Measurements from ENCODE around the gene TRMT2A. TPM values are rescaled to one million over a fixed set of nuclear protein-coding genes. Genes with fewer than 3 reads are reported as not detected.

TRMT2A gene
- total RNA-seq, 3 donors from 2014 or later, result 143 to 161 (median 146) TPM

DNA sequence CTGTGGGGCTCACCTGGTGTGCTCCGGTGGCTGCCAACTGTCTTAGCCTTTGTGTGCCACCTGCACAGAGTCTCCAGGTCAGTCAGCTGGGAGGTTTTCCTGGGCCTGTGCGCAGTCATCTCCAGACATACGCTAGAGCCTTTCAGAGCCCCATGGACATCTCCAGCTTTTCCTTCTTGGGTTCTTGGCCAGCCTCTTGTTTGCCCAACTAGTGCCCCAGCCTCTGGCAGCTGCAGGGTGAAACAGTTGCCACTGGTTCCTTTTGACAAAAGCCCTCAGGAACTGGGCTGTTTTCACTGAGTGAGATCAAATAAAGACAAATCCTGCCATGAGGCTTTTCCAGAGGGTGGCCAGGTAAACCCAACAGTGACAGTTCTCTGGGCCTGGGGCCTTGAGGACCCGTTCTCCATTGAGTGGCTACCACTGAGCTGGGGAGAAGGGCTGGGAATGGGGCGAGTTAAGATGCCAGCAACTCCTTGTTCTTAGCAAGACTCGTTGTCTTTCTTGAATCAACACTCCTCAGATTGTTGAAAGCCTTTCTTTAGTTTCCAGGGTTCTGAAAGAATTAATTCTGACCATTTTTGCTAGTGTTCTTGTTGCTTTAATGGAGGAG is 17.8 kb downstream of the TRMT2A start:
- H3K36me3 Mint-ChIP-seq (ENCODE audit: insufficient read depth), result peaks cover 40% of the 10 kb centered on the region
- H3K9me3 Mint-ChIP-seq, result no peaks in the 10 kb centered on the region
- H3K4me1 Mint-ChIP-seq (ENCODE audit: low read depth), result peaks cover 58% of the 10 kb centered on the region
- ATAC-seq (no peak), DNase-seq (no peak)
- H3K27me3 Mint-ChIP-seq (ENCODE audit: low read depth), result no peaks in the 10 kb centered on the region
- no peak overlapping the region for H3K4me3 Mint-ChIP-seq

- no peaks in the 10 kb centered on the region for H3K27me3 Mint-ChIP-seq (ENCODE audit: low read depth)
- H3K4me1 Mint-ChIP-seq (ENCODE audit: low read depth), result peaks cover 59% of the 10 kb centered on the region
- ATAC-seq, result no peak
- no peaks in the 10 kb centered on the region for H3K9me3 Mint-ChIP-seq
- H3K4me3 Mint-ChIP-seq, result no peak overlapping the region
- no peak for DNase-seq
- H3K36me3 Mint-ChIP-seq (ENCODE audit: insufficient read depth), result peaks cover 44% of the 10 kb centered on the region
Observed at GRCh38 chr22:20096574-20097420, 20.2 kb downstream of the TRMT2A start.

DNA sequence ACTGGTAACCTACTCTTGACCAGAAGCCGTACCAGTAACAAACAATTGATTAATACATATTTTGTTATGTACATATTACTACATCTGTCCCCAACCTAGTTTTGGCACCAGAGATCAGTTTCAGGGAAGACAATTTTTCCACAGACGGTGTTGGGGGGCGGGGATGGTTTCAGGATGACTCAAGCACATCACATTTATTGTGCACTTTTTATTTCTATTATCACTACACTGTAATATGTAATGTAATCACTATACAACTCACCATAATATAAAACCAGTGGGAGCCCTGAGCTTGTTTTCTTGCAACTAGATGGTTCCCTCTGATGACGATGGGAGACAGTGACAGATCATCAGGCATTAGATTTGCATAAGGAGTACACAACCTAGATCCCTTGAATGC is 21.5 kb downstream of the TRMT2A start:
- DNase-seq, result no peak
- no peak overlapping the region for H3K4me3 Mint-ChIP-seq
- ATAC-seq, result peak; percentile 19 to 23
- H3K9me3 Mint-ChIP-seq, result no peaks in the 10 kb centered on the region
- H3K36me3 Mint-ChIP-seq (ENCODE audit: insufficient read depth), result peaks cover 51% of the 10 kb centered on the region
- H3K4me1 Mint-ChIP-seq (ENCODE audit: low read depth), result peaks cover 57% of the 10 kb centered on the region
- no peaks in the 10 kb centered on the region for H3K27me3 Mint-ChIP-seq (ENCODE audit: low read depth)

DNA sequence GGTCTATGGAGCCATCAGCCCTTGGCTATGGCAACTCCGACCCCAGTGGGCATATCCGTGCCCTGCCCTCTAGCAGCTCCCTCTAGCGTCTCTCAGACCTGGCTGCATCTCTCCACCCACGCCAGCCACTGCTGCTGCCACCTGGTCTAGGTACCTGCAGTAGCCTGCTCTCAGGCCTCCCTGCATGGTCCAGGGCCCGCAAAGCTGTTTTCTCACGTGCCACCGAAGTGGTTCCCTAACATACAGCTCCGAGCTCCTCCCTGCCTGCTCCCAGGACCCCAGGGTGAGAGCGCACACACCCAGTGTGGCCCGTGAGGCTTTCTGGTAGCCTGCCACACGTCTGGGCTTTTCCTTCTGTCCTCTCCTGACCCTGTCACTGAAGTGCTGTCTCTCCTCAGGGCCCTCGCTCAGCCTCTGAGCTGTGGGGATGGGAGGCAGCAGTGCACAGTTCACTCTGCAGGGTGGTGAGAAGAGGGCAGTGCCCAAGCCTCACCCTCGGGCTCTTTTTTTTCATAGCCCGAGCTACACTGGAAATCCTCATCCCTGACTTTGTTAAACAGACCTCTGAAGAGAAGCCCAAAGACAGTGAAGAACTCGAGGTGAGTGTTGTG is 22.7 kb downstream of the TRMT2A start:
- Mint-ChIP-seq H3K9me3 (no peaks in the 10 kb centered on the region), H3K27me3 (ENCODE audit: low read depth) (no peaks in the 10 kb centered on the region), H3K4me1 (ENCODE audit: low read depth) (peaks cover 48% of the 10 kb centered on the region)

DNA sequence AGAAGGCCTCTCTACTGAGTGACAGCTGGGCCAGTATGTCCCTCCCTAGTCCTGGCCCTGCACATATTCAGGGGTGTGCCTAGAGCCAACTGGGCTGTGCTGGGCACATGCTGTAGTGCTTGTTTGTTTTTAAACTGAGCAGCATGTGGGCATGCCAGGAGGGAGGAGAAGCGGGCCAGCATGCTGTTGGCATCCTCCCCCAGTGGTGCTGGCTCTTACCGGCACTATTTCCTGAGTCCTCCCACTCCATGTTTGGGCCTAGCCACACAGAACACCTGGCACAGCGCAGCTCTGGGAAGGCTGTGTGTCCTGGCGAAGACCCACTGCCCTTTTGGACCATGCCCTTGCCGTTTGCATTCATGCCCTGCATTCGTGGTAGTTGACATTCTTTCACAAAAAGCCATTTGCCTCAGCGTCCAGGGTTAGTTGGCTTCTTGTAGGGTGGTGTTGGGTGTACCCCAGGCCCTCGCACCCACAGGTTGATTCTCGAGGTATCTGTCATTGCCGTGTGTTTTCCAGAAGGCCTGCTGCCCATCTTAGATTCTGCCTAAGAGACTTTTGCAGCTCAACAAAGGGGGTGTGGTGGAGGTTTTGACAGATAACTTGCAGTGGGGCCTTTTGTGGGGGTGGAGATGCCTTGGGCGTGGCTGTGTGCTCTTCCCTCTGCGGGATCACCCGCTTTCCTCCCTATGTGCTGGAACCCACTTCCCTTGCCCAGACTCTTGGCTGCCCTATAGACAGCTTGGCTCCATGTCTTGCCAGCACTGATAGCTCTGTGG is 23.4 kb downstream of the TRMT2A start:
- no peaks in the 10 kb centered on the region for H3K9me3 Mint-ChIP-seq
- peaks cover 41% of the 10 kb centered on the region for H3K4me1 Mint-ChIP-seq (ENCODE audit: low read depth)
- H3K4me3 Mint-ChIP-seq, result no peak overlapping the region
- no peaks in the 10 kb centered on the region for H3K27me3 Mint-ChIP-seq (ENCODE audit: low read depth)
- no peak for DNase-seq
- ATAC-seq, result no peak
- H3K36me3 Mint-ChIP-seq (ENCODE audit: insufficient read depth), result peaks cover 57% of the 10 kb centered on the region

More for the DNA sequence above, 22.7 kb downstream of the TRMT2A start:
- Mint-ChIP-seq H3K4me3 (no peak overlapping the region), H3K36me3 (ENCODE audit: insufficient read depth) (peaks cover 59% of the 10 kb centered on the region)
- DNase-seq (no peak), ATAC-seq (no peak)

DNA sequence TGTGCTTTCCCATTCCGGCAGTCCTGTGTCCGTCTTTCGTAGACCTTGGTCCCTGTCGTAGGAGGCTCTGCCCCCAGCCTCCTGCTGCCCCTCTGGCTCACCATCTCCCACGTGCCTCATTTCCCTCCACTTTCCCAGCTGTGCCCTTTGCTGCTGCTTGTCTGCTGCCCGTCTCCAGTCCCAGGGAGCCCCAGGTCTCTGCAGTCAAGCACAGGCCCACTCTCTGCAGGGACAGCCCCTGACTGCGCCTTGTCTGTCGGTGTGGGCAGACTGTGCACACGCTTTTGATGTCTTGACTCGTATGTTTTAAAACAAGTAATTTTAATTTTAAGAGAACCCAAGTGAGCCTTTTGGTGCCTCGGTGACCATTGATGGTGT is 24.6 kb downstream of the TRMT2A start:
- H3K27me3 Mint-ChIP-seq (ENCODE audit: low read depth), result no peaks in the 10 kb centered on the region
- H3K9me3 Mint-ChIP-seq, result no peaks in the 10 kb centered on the region
- H3K4me1 Mint-ChIP-seq (ENCODE audit: low read depth), result peaks cover 39% of the 10 kb centered on the region
- peaks cover 56% of the 10 kb centered on the region for H3K36me3 Mint-ChIP-seq (ENCODE audit: insufficient read depth)
- H3K4me3 Mint-ChIP-seq, result no peak overlapping the region
- DNase-seq, result no peak
- ATAC-seq, result no peak

- Mint-ChIP-seq H3K27me3 (ENCODE audit: low read depth) (no peaks in the 10 kb centered on the region), H3K9me3 (no peaks in the 10 kb centered on the region), H3K4me3 (no peak overlapping the region), H3K4me1 (ENCODE audit: low read depth) (peaks cover 41% of the 10 kb centered on the region), H3K36me3 (ENCODE audit: insufficient read depth) (peaks cover 57% of the 10 kb centered on the region)
- DNase-seq (no peak), ATAC-seq (no peak)
Observed at GRCh38 chr22:20091690-20092476, 25.1 kb downstream of the TRMT2A start.

DNA sequence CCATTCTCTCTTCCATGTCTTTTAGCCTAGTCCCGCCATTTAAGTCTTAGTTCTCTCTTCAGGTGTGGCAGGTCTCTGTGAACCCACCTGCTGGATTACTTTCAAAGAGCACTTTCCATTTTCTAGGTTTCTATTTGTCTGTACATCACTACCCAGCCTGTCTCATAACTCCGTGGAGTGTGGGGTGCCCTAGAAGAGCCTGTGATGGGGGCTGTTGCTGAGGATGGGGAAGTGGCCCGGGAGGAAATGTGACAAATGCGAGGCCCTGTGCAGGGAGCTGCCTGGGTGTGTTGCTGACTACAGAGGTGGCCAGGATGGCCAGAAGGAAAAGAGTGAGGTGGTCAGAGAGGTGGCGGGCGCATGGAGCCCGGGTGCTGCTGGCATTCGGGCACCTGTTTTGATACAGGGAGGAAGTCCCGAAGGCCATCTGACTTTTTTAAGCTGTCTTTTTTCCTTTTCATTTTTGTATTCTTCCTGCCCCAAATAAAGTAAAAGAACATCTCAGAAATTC is 26.2 kb downstream of the TRMT2A start:
- peaks cover 56% of the 10 kb centered on the region for H3K36me3 Mint-ChIP-seq (ENCODE audit: insufficient read depth)
- ATAC-seq (no peak), DNase-seq (no peak)
- no peaks in the 10 kb centered on the region for H3K27me3 Mint-ChIP-seq (ENCODE audit: low read depth)
- peaks cover 36% of the 10 kb centered on the region for H3K4me1 Mint-ChIP-seq (ENCODE audit: low read depth)
- no peak overlapping the region for H3K4me3 Mint-ChIP-seq
- H3K9me3 Mint-ChIP-seq, result no peaks in the 10 kb centered on the region

GRCh38 chr22:20089977-20090729 is 26.9 kb downstream of the TRMT2A start:
- no peaks in the 10 kb centered on the region for H3K27me3 Mint-ChIP-seq (ENCODE audit: low read depth)
- peaks cover 33% of the 10 kb centered on the region for H3K4me1 Mint-ChIP-seq (ENCODE audit: low read depth)
- DNase-seq, result no peak
- no peaks in the 10 kb centered on the region for H3K9me3 Mint-ChIP-seq
- no peak overlapping the region for H3K4me3 Mint-ChIP-seq
- H3K36me3 Mint-ChIP-seq (ENCODE audit: insufficient read depth), result peaks cover 53% of the 10 kb centered on the region
- ATAC-seq, result no peak

GRCh38 chr22:20089226-20089976 is 27.6 kb downstream of the TRMT2A start:
- Mint-ChIP-seq H3K4me1 (ENCODE audit: low read depth) (peaks cover 39% of the 10 kb centered on the region), H3K9me3 (no peaks in the 10 kb centered on the region), H3K36me3 (ENCODE audit: insufficient read depth) (peaks cover 49% of the 10 kb centered on the region), H3K4me3 (no peak overlapping the region), H3K27me3 (ENCODE audit: low read depth) (no peaks in the 10 kb centered on the region)
- DNase-seq, result no peak
- ATAC-seq, result no peak

DNA sequence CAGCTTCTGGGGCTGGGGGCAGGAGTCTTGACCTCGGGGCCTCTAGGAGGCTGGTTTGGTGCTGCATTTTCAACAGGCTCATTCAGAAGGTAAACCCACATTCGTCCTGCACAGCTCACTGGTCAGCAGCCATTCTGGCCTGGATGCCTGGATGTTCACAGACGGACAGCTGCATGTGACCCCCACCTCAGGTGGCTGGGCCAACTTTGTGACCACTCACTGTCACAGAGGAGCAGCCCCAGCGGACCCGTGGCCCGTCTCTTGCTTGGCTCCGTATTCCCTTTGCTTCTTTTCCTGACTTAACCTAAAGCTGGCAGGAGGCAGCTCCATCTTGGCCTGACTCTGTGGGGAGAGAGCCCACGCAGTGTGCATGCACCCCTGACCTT is 28.8 kb downstream of the TRMT2A start:
- Mint-ChIP-seq H3K4me1 (ENCODE audit: low read depth) (peaks cover 51% of the 10 kb centered on the region), H3K36me3 (ENCODE audit: insufficient read depth) (peaks cover 46% of the 10 kb centered on the region), H3K9me3 (no peaks in the 10 kb centered on the region), H3K4me3 (no peak overlapping the region), H3K27me3 (ENCODE audit: low read depth) (no peaks in the 10 kb centered on the region)
- ATAC-seq (no peak), DNase-seq (no peak)

- Mint-ChIP-seq H3K4me1 (ENCODE audit: low read depth) (peaks cover 58% of the 10 kb centered on the region), H3K9me3 (no peaks in the 10 kb centered on the region), H3K36me3 (ENCODE audit: insufficient read depth) (peaks cover 48% of the 10 kb centered on the region), H3K27me3 (ENCODE audit: low read depth) (no peaks in the 10 kb centered on the region), H3K4me3 (no peak overlapping the region)
- DNase-seq (no peak), ATAC-seq (no peak)
Observed at GRCh38 chr22:20087319-20088262, 29.4 kb downstream of the TRMT2A start.

All from activated T-cell treated with anti-CD3 and anti-CD28 coated beads, Interleukin-2, amount 50 U/mL, for 4 hours (primary cell).